HEK293T (cell line): ENCODE results near the gene CELF4.

ENCODE experiments used
- CTCF ChIA-PET: fragments of 350-600 bp; formaldehyde crosslinking; extraction: SDS; loops from one replicate; lab custom pipeline; 2021; ENCODE audit warnings: antibody characterized with exemption, inconsistent platforms; lab: Yijun Ruan, JAX
- POLR2A ChIA-PET: fragments of 350-600 bp; formaldehyde crosslinking; extraction: SDS; loops from one replicate; lab custom pipeline; 2020; ENCODE audit warnings: antibody characterized with exemption, inconsistent platforms; lab: Yijun Ruan, JAX
- DNase-seq: peaks from one replicate; pipeline ENCODE4 v3.0.0; 2012; ENCODE audit warnings: mixed read lengths; ENCODE audit errors: extremely low spot score
- ARNT ChIP-seq: fragments of 450-650 bp; IDR thresholded peaks from 2 replicates; pipeline ENCODE4 v1.6.1; 2017; ENCODE audit warnings: mild to moderate bottlenecking
- BHLHE40 ChIP-seq: fragments of 450-650 bp; IDR thresholded peaks from 2 replicates; pipeline ENCODE4 v1.6.1; 2016; ENCODE audit warnings: mild to moderate bottlenecking, moderate library complexity, borderline replicate concordance
- CTBP1 ChIP-seq: fragments of 450-650 bp; IDR thresholded peaks from 2 replicates; pipeline ENCODE4 v1.6.1; 2016; ENCODE audit warnings: borderline replicate concordance
- ELF4 ChIP-seq: fragments of 450-650 bp; IDR thresholded peaks from 2 replicates; pipeline ENCODE4 v1.6.1; 2017; ENCODE audit warnings: antibody characterized with exemption
- FOXA1 ChIP-seq: fragments of 450-650 bp; IDR thresholded peaks from 2 replicates; pipeline ENCODE4 v1.6.1; 2016; ENCODE audit warnings: mild to moderate bottlenecking
- FOXK2 ChIP-seq: fragments of 450-650 bp; IDR thresholded peaks from 2 replicates; pipeline ENCODE4 v1.6.1; 2016; ENCODE audit warnings: mild to moderate bottlenecking
- FOXM1 ChIP-seq: fragments of 450-650 bp; IDR thresholded peaks from 2 replicates; pipeline ENCODE4 v1.6.1; 2017; ENCODE audit warnings: mild to moderate bottlenecking, borderline replicate concordance
- HDGF ChIP-seq: fragments of 450-650 bp; IDR thresholded peaks from 2 replicates; pipeline ENCODE4 v1.6.1; 2017; ENCODE audit warnings: antibody characterized with exemption, borderline replicate concordance
- L3MBTL2 ChIP-seq: fragments of 450-650 bp; conservative IDR thresholded peaks from 2 replicates; pipeline ENCODE4 v1.6.1; 2016; ENCODE audit warnings: mild to moderate bottlenecking
- LEF1 ChIP-seq: fragments of 450-650 bp; IDR thresholded peaks from 2 replicates; pipeline ENCODE4 v1.6.1; 2017; ENCODE audit warnings: mild to moderate bottlenecking, borderline replicate concordance
- NFRKB ChIP-seq: fragments of 450-650 bp; IDR thresholded peaks from 2 replicates; pipeline ENCODE4 v1.6.1; 2016; ENCODE audit warnings: mild to moderate bottlenecking, moderate library complexity
- PKNOX1 ChIP-seq: fragments of 450-650 bp; IDR thresholded peaks from 2 replicates; pipeline ENCODE4 v1.6.1; 2016
- SP1 ChIP-seq: fragments of 450-650 bp; IDR thresholded peaks from 2 replicates; pipeline ENCODE4 v1.6.1; 2017
- SUZ12 ChIP-seq: fragments of 450-650 bp; IDR thresholded peaks from 2 replicates; pipeline ENCODE4 v1.6.1; 2016; ENCODE audit warnings: mild to moderate bottlenecking
- TARDBP ChIP-seq: fragments of 450-650 bp; IDR thresholded peaks from 2 replicates; pipeline ENCODE4 v1.6.1; 2016
- ZNF384 ChIP-seq: fragments of 450-650 bp; IDR thresholded peaks from 2 replicates; pipeline ENCODE4 v1.6.1; 2016

The CELF4 gene

DNA sequence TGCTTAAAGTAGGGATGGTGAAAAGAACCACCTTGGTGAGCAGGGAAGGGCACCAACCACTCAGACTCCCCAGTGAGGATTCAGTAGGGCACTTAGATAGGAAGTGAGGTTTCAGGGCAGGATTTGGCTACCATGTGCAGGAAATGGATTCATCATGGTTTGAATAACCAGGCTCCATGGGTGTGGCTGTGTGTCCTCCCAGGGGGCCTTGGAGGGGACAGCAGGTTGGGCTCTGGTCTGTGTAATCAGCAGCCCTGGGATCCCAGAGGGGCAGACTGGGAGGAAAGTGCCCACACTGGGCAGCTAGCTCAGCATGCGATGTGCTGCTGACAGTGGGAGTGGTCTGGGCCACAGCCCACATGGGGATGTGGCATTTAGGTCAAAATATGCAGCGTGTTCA lies 224.6 kb downstream of the CELF4 start:
- DNase-seq, result no peak
- POLR2A ChIA-PET, result no interaction called here
- CTCF ChIA-PET, result interaction anchor here (1.8 to 4.3 kb wide), 2 partner anchors 18 to 136 kb away, joined by 5 to 31 read pairs; no protein-coding TSS in a partner anchor
- no peak for TF ChIP-seq PKNOX1
- no peak for TF ChIP-seq SUZ12
- TF ChIP-seq L3MBTL2, result no peak
- TF ChIP-seq BHLHE40, result no peak
- TF ChIP-seq HDGF, result no peak
- TF ChIP-seq NFRKB, result no peak
- no peak for TF ChIP-seq SP1
- TF ChIP-seq FOXM1, result no peak
- TF ChIP-seq ELF4, result no peak
- no peak for TF ChIP-seq TARDBP
- no peak for TF ChIP-seq CTBP1
- no peak for TF ChIP-seq FOXK2
- no peak for TF ChIP-seq LEF1
- TF ChIP-seq FOXA1, result no peak
- TF ChIP-seq ARNT, result no peak
- no peak for TF ChIP-seq ZNF384

- ChIA-PET POLR2A (no interaction called here), CTCF (no interaction called here)
- TF ChIP-seq CTBP1 (no peak), NFRKB (no peak), FOXK2 (no peak), SP1 (no peak), HDGF (no peak), ELF4 (no peak), FOXA1 (no peak), L3MBTL2 (no peak), SUZ12 (no peak), ARNT (no peak), ZNF384 (no peak), PKNOX1 (no peak), LEF1 (no peak)
- DNase-seq, result no peak
These were observed 225.8 kb downstream of the CELF4 start for GRCh38 chr18:37339701-37340215.

GRCh38 chr18:37336568-37337285 lies 228.9 kb downstream of the CELF4 start:
- DNase-seq, result no peak
- POLR2A ChIA-PET, result no interaction called here
- CTCF ChIA-PET, result interaction anchor here (0.6 to 1.0 kb wide), 4 partner anchors 15 to 388 kb away, joined by 3 read pairs; no protein-coding TSS in a partner anchor

GRCh38 chr18:37335409-37335736 lies 230.2 kb downstream of the CELF4 start:
- ChIA-PET CTCF (interaction anchor here (0.6 to 1.5 kb wide), 4 partner anchors 8 to 480 kb away, joined by 3 to 8 read pairs (median 4); no protein-coding TSS in a partner anchor), POLR2A (no interaction called here)
- DNase-seq, result peak; percentile 46
- no peak for TF ChIP-seq ELF4
- no peak for TF ChIP-seq LEF1
- no peak for TF ChIP-seq PKNOX1
- no peak for TF ChIP-seq SUZ12
- no peak for TF ChIP-seq TARDBP
- no peak for TF ChIP-seq FOXM1
- TF ChIP-seq FOXK2, result no peak
- no peak for TF ChIP-seq SP1
- TF ChIP-seq CTBP1, result no peak
- TF ChIP-seq FOXA1, result no peak
- TF ChIP-seq NFRKB, result no peak
- TF ChIP-seq BHLHE40, result no peak
- no peak for TF ChIP-seq ARNT
- no peak for TF ChIP-seq ZNF384
- no peak for TF ChIP-seq HDGF
- TF ChIP-seq L3MBTL2, result no peak

More at GRCh38 chr18:37336568-37337285, 228.9 kb downstream of the CELF4 start:
- TF ChIP-seq PKNOX1, result no peak
- TF ChIP-seq FOXK2, result no peak
- TF ChIP-seq FOXM1, result no peak
- no peak for TF ChIP-seq TARDBP
- no peak for TF ChIP-seq NFRKB
- no peak for TF ChIP-seq L3MBTL2
- no peak for TF ChIP-seq SP1
- no peak for TF ChIP-seq FOXA1
- no peak for TF ChIP-seq CTBP1
